GM19395 (cell line): ENCODE data around the gene PTP4A1.
"Not testable (repeated sequence)": the region's sequence is repeated elsewhere in the genome, so short reads cannot be mapped to it uniquely, and the experiment has no call there.

ENCODE experiments used
- ATAC-seq: cut with Tn5 transposase; IDR thresholded peaks from one replicate; pipeline ENCODE4 v1.9.1; 2021; ENCODE audit warnings: mild to moderate bottlenecking, moderate library complexity; ENCODE audit not compliant: unreplicated experiment

The PTP4A1 gene

DNA sequence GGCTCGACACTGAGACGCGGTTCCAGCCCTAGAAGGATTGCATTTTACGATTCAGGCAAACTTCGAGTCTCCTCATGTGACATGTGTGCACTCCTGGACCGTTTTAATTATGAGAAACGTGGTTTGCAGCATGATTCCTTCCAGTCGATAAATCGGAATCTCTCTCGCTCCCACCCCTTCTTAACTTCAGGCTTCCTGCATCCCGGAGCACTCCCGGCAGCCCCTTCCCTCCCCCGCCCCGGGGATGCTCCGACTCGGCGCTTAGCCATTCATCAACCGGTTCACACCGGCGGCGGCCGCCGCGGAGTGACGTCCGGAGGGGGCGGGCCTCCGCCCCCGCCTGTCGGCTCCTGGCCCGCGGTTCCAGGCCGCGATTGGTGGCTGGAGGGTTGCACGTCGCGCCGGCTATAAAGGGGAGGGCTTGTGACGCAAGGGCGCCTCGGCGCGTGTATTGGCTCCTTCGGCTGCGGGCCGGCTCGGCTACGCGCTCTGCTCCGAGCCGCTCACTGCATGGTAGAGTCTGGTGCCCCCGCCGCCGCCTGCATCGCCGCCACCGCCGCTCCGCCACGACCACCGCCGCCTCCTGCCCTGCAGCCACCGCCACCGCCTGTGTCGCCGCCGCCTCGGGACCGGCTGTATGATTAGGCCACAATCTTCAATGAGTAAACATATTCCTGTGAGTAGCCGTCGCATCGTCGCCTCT is at the start of gene PTP4A1, which contains the start of gene LOC128125822:
PTP4A1 (plus strand) TSS at position 437 of the 703 bp plus-strand sequence. CDS start 4,401 bp downstream, outside the sequence.
LOC128125822 (plus strand) TSS at position 437 of the 703 bp plus-strand sequence.
- ATAC-seq = peak; percentile 89

DNA sequence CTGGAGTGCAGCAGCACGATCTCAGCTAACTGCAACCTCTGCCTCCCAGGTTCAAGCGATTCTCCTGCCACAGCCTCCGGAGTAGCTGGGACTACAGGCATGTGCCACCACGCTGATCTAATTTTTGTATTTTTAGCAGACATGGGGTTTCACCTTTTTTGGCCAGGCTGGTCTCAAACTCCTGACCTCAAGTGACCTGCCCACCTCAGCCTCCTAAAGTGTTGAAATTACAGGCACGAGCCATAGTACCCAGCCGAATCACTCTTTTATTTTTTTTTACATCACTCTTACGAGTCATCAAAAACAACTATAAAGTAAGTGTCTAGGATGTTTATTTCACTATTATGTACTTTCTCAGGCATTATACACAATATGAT is 49.4 kb upstream of the PTP4A1 start:
- not testable (repeated sequence) for ATAC-seq

DNA sequence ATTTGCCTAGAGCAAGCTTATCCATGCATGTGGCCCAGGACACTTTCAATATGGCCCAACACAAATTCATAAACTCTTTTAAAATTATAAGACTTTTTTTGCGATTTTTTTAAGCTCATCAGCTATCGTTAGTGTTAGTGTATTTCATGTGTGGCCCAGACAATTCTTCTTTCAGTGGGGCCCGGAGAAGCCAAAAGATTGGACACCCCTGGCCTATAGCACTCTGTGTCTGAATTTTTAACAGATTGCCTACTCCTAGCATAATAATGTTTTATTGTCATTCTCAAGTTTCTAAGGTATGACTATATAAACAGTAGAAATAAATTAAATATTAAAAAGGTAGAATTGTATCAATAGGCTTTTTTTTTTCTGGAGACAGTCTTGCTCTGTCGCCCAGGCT is 48.6 kb upstream of the PTP4A1 start:
- ATAC-seq = no peak

DNA sequence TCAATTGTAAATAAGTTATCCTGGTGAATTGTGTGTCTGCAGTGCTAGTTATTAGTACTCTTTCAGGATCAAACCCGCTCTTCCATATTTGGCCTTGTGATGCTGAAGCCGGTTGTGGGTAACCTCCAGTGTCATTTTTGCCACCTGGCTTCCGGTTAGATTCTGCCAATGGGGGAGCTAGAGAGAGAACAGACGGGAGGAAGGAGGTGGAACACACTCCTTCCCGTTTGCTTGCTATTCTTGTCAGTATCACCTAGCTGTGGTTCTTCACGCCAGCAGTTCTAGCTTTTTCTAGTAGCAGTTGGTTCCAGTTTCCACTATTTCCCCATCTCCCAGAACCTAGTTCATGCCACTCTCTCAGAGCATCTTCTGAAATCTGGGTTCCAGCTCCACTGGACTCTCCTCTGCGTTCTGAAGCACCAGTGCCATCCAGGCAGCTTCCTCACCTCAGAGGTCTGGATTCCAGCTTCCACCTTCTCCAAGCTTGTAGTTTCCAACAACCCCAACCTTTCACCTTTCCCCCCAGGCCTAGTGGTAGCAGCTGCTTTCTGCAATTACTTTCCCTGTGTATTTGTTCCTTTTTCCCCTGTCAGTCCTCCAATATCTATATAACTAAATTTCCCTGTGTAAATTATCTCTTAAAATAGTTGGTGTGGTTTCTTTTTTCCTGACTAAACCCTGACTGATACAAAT is 46.9 kb upstream of the PTP4A1 start:
- ATAC-seq = peak; percentile 33

DNA sequence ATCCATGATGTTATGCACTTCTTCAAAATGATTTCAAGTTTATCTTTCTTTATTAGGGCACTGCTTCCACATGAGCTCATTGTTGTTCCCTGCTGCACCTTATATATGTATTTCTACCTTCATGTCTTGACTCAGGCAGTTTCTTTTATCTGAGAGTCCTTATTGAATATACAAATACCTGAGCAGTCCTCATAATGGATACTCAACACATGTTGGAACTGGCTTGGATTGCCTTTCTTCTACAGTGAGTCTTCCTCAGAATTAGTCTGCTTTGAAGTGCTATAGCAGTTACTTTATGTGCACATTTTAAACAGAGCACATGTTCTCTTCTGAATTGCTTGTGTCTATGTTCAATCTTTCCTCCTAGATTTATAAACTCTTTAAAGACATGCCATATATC is 45.3 kb upstream of the PTP4A1 start:
- ATAC-seq = no peak

DNA sequence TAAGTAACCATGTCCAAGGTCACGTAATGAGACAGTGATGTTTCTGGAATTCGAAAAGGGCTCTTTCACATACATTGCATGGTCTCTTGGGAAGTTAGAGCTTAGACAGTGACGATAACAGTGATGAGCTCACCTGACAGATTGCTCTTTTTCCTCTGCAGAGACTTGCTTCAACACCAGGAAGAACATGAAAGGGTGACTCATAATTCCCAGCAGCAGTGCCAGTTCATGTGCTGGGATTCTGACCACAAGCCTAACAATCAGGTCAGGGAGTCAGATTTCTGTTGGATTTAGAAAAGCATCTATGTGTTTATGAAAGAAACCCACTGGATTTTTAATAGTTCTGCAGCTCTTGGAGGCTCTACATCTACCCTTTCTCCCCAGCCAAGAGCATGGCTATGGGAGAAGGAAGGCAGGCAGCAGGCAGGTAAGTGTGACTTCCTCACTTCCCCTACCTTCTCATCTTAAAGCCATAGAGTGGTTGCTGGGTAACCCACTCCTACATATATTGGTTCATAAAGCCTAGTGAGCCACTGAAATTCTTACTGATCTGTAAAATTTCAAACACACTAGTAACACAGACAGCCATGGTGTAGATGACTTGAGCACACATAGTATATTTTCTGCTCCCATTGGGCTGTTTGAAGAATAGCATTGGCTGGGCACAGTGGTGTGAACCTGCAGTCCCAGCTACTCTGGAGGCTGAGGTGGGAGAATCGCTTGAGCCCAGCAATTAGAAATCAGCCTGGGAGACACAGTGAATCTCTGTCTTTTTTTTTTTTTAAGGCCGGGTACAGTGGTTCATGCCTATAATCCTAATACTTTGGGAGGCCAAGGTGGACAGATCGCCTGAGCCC is 44.4 kb upstream of the PTP4A1 start:
- ATAC-seq = no peak

DNA sequence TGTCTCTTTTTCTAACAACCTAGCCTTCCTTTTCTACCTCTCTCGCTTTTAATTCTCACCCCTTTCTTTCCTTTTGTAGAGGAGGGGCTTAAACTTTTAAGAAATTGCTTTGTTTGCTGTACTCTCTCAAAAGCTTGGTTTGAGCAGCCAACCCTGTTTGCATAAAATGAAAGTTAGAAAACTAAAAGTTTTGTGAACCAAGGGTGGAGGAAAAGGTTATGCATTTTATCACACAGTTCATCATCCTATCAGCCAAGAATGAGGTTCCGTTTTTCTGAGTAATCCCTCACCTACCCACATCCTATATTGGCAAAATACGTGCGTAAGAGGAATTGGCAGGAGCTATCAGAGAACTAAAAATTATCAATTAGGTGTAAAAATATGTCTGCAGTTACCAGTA is 42.8 kb upstream of the PTP4A1 start:
- ATAC-seq = peak; percentile 40

DNA sequence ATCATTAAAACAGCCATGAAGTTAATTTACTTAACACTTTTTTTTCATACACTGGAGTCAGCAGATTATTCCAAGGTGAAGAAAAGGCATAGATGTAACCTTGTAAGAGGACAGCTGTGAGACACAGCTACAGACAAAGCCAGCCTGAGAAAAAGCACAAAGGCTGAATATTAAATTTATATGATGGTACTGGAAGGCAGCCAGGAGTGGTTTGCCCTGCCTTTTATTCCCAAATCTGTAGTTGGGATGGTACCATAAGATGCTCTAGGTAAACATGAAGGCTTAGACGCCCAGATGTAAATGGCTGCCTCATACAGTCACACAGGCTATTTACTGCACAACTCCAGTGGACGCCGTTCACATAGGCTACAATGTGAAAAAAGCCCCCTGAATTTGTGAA is 42.1 kb upstream of the PTP4A1 start:
- no peak for ATAC-seq

DNA sequence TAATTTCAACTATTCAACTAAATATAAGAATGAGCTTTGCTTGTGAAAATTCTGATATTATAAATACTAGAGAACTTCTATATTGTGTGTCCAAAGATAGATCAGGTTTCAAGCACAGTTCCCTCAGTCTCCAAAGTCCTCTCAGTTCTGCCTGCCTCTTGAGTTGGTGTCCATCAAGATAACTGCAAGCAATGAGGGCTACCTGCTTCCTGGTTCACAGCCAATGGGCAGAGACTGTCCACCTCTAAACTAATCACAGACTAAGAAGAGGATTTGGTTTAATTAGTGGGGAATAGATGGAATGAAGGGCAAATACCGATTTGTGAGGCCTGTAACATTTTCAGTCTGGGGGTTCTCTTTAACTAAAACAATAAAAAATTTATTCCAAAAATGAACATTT is 41.3 kb upstream of the PTP4A1 start:
- ATAC-seq = no peak

DNA sequence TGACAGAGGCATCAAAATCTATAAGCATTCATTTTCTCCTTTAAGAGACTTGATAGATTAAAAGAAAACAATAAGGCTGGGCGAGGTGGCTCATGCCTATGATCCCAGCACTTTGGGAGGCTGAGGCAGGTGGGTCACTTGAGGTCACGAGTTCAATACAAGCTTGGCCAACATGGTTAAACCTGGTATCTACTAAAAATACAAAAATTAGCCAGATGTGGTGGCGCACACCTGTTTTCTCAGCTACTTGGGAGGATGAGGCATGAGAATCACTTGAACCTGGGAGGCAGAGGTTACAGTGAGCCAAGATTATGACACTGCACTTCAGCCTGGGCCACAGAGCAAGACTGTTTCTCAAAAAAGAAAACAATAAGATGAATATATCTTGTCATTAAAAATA is 39.3 kb upstream of the PTP4A1 start:
- ATAC-seq = no peak

DNA sequence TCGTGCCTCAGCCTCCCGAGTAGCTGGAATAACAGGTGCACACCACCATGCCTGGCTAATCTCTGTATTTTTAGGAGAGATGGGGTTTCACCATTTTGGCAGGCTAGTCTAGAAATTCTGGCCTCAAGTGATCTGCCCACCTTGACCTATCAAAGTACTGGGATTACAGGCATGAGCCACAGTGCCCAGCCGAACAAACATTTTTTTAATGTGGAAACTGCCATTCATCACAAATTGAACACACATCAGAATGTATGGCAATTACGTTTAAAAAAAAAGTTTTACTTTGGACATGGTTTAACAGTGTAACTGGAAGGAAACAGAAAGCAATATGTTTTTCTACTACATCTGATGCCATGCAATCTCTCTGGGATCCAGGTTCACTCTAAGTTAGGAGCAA is 38.3 kb upstream of the PTP4A1 start:
- no peak for ATAC-seq

DNA sequence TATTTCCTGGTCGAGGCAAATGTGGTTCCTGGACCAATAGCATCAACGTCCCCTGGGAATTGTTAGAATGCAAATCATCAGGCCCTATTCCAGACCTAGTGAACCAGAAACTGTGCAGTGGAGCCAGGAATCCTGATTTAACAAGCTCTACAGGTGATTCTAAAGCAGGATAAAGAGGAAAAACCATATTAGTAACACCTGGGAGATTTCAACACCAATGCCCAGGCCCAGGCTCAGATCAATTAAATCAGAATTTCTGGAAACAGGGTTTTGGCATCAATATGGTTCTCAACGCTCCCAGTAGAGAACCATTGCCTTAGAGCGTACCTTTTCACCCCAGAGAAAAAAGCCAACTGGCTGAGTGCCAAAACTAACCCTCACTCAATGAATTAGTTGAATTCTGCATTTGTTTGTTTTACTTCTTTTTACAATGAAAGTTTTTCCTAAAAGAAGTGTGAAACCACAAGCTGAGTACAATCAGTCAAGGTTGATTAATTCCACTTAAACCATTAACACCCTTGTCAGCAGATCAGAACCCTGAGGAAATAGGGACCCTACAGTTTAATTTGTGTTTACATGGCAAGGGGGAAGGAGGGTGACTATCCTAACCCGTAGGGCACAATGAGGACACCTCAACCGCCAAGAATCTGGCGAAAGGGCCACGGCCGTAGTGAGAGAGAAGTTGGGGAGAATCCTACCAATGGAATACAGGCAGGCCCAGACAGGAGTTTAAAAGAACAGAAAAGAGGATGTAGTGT is 34.9 kb upstream of the PTP4A1 start:
- peak; percentile 77 for ATAC-seq

DNA sequence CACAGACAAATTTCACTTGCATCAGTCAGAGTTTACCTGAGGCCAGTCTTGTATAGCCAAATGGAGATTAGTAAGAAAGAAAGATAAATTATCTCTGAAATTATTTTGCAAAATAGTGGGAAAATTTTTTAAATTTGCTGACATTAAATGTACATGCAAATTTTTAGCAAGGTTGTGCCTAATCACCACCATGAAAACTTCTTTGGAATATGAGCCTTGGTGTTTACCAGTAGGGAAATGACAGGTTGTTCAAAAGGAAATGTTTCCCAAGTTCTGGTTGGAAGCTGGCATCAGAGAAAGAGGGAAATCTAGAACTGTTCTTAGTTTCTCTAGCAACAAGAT is 34.4 kb upstream of the PTP4A1 start:
- ATAC-seq = no peak

DNA sequence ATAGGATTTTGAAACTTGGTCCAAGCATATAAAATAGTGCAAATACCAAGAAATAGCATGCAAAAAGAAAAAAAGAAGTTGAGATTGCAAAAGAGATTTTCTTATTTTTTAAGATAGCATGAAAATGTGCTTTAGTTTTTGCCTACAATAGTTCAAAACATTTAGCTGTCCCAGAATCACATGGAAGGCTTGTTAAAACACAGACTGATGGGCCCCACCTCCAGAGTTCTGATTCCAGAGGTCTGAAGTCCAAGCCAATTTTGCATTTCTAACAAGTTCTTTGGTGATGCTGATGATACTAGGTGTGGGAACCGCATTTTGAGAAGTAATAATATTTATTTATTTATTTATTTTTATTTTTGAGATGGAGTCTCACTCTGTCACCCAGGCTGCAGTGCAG is 33.7 kb upstream of the PTP4A1 start:
- no peak for ATAC-seq

DNA sequence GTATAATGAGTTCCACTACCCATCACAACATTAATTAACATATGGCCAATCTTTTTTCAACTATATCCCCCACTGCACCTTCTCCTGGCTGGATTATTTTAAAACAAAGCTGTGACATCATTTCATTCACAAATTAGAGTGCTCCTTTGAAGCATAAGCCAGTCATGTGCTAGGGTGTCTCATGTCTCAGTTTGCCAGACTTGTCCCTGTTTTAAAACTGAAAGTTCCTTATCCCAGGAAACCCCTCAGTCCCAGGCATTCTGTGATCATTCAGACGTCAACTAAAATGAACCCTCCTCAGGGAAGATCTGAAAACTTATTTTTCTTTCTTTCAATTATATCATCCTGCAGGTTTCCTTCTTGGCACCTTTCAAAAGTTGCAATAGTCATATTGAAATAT is 29.3 kb upstream of the PTP4A1 start:
- ATAC-seq = no peak

DNA sequence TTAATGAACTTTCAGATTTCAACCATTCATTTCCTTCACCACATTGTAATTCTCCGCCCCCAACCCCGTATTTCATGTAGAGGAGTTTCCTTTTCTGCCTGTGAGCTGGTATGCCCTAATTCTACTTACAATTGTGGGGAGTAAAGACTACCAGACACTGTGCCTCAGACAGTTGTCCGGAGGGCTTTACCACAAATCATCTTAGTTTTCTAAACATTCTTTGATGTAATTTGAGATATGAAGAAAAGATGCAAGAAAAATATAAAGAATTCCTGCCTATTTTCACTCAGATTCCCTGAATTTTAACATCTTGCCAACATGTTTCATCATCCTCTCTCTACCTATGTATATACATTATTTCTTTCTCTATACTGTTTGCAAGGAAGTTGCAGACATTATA is 28.3 kb upstream of the PTP4A1 start:
- no peak for ATAC-seq

DNA sequence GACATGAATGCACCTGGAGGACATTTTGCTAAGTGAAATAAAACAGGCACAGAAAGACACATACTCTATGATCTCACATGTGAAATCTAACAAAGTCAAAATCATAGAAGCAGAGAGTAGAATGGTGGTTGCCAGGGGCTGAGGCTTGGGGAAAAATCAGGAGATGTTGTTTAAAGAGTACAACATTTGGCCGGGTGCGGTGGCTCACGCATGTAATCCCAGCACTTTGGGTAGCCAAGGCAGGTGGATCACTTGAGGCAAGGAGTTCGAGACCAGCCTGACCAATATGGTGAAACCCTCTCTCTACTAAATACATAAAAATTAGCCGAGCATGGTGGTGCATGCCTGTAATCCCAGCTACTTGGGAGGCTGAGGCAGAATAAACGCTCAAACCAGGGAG is 26.0 kb upstream of the PTP4A1 start:
- ATAC-seq = no peak

DNA sequence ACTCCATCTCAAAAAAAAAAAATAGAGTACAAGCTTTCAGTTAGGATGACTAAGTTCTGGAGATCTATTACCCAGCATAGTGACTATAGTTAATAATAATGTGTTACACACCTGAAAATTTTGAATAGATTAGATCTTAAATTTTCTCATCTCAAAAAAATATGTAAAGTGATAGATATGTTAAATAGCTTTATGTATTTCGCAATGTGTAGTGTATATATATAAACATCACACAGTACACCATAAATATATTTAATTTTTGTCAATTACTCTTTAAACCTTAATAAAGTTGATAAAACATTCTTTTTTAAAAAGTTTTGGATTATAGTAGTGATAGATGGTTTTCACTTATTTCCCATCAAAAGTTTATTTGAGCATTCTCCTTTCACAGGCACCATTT is 25.6 kb upstream of the PTP4A1 start:
- ATAC-seq = no peak

DNA sequence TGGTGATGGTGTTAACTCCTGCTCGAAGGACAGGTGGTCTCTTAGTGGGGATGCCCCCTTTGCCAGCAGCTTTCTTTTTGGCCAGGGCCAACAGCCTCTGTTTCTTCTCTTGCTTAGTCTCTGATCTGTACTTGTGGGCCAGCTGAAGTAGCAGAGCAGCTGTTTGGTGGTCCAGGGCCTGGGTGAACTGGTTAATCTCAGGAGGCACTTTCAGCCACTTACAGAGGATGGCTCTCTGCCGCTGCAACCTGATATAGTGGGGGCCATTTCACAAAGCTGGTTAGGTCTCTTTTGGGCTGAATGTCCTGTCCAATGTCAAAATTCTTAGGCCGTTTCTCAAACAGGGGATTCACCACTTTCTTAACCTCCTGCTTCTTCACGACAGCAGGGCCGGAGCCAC is 23.2 kb upstream of the PTP4A1 start:
- no peak for ATAC-seq

DNA sequence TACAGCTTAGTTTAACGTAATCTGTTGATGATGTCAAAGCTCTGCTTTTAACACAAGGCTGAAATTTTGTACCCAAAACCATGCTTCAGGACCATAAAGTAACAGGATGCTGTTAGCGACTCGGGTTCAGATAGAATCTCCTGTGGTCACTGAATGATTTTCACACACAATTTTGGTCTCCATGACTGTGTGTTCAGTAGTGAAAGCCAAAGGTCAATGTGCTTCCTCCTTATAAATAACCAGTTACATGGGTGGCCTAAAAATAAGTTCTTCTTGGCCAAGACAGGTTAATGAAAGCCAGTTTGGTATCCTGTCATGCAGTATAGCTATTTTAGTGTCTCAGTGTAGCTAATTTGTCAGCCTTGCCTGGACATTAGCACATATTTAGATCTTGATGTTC is 19.1 kb upstream of the PTP4A1 start:
- ATAC-seq = peak; percentile 98

DNA sequence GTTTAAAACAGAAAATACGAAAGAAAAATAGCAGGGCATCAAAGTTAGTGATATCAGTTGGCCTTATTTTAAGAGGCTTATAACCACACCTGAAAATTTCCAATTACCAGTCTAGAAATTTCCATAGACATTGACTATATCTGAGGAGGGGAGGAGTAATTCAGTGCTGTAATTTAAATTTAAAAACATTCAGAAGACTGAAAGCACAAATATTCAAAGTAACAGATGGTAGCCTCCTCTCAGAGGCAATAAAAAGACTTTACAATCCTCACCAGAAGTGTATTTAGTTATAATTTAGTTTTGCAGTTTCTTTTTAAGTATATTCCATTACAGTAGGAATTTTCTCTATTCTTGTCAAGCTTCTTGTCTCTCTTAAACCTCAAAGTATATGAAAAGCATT is 18.4 kb upstream of the PTP4A1 start:
- no peak for ATAC-seq
